HEK293 (cell line): ENCODE data around the gene HOXD3.

ENCODE experiments used
- HOXC10 ChIP-seq: sonication (generic); formaldehyde crosslinking; IDR thresholded peaks from 2 replicates; pipeline ENCODE4 v1.8.1; 2023; ENCODE audit warnings: mild to moderate bottlenecking, missing genetic modification reagents
- KLF9 ChIP-seq: fragments of 450-650 bp; formaldehyde crosslinking; IDR thresholded peaks from 2 replicates; pipeline ENCODE4 v1.5.1; 2016; ENCODE audit warnings: missing biosample characterization, missing genetic modification characterization, low read depth
- SALL2 ChIP-seq: fragments of 450-650 bp; formaldehyde crosslinking; IDR thresholded peaks from 2 replicates; pipeline ENCODE4 v1.5.0; 2017; ENCODE audit warnings: missing biosample characterization, mild to moderate bottlenecking, missing genetic modification characterization, borderline replicate concordance
- ZBTB48 ChIP-seq: fragments of 450-650 bp; formaldehyde crosslinking; IDR thresholded peaks from 2 replicates; pipeline ENCODE4 v1.5.1; 2016; ENCODE audit warnings: missing biosample characterization, missing genetic modification characterization
- ZEB2 ChIP-seq: fragments of 450-650 bp; formaldehyde crosslinking; IDR thresholded peaks from 2 replicates; pipeline ENCODE4 v1.5.1; 2016; ENCODE audit warnings: missing biosample characterization, missing genetic modification characterization
- ZIC2 ChIP-seq: fragments of 450-650 bp; formaldehyde crosslinking; IDR thresholded peaks from 2 replicates; pipeline ENCODE4 v1.5.1; 2016; ENCODE audit warnings: missing biosample characterization, missing genetic modification characterization
- ZNF175 ChIP-seq: fragments of 450-650 bp; formaldehyde crosslinking; IDR thresholded peaks from 2 replicates; pipeline ENCODE4 v1.5.1; 2016; ENCODE audit warnings: missing biosample characterization, missing genetic modification characterization
- ZNF24 ChIP-seq: fragments of 450-650 bp; formaldehyde crosslinking; IDR thresholded peaks from 2 replicates; pipeline ENCODE4 v1.5.1; 2016; ENCODE audit warnings: missing biosample characterization, missing genetic modification characterization
- ZNF341 ChIP-seq: fragments of 450-650 bp; formaldehyde crosslinking; IDR thresholded peaks from 2 replicates; pipeline ENCODE4; 2016; ENCODE audit warnings: low read depth, missing biosample characterization, missing genetic modification characterization
- ZNF530 ChIP-seq: fragments of 450-650 bp; formaldehyde crosslinking; IDR thresholded peaks from 2 replicates; pipeline ENCODE4 v1.5.1; 2016; ENCODE audit warnings: low read depth, missing biosample characterization, missing genetic modification characterization
- ZNF596 ChIP-seq: fragments of 450-650 bp; IDR thresholded peaks from 2 replicates; pipeline ENCODE4 v1.5.0; 2018; ENCODE audit warnings: missing biosample characterization, mild to moderate bottlenecking, missing genetic modification characterization, moderate library complexity
- ZNF600 ChIP-seq: fragments of 450-650 bp; formaldehyde crosslinking; IDR thresholded peaks from 2 replicates; pipeline ENCODE4 v1.5.1; 2016; ENCODE audit warnings: missing biosample characterization, missing genetic modification characterization
- ZNF654 ChIP-seq: fragments of 450-650 bp; formaldehyde crosslinking; IDR thresholded peaks from 2 replicates; pipeline ENCODE4 v1.5.1; 2016; ENCODE audit warnings: low read depth, missing biosample characterization, missing genetic modification characterization
- ZNF768 ChIP-seq: fragments of 450-650 bp; formaldehyde crosslinking; IDR thresholded peaks from 2 replicates; pipeline ENCODE4 v1.5.1; 2018; ENCODE audit warnings: missing biosample characterization, mild to moderate bottlenecking, missing genetic modification characterization
- TF ChIP-seq, protein P1 (sequence below): fragments of 450-650 bp; formaldehyde crosslinking; IDR thresholded peaks from 2 replicates; pipeline ENCODE4 v1.5.1; 2016; ENCODE audit warnings: missing biosample characterization, missing genetic modification characterization
- TF ChIP-seq, protein P2 (sequence below): fragments of 450-650 bp; formaldehyde crosslinking; IDR thresholded peaks from 2 replicates; pipeline ENCODE4 v1.5.1; 2016; ENCODE audit warnings: missing biosample characterization, missing genetic modification characterization, borderline replicate concordance
- TF ChIP-seq, protein P3 (sequence below): fragments of 450-650 bp; formaldehyde crosslinking; IDR thresholded peaks from 2 replicates; pipeline ENCODE4 v1.5.1; 2016; ENCODE audit warnings: missing biosample characterization, missing genetic modification characterization
- TF ChIP-seq, protein P4 (sequence below): fragments of 450-650 bp; formaldehyde crosslinking; IDR thresholded peaks from 2 replicates; pipeline ENCODE4 v1.5.1; 2016; ENCODE audit warnings: missing biosample characterization, missing genetic modification characterization, borderline replicate concordance
- TF ChIP-seq, protein P5 (sequence below): fragments of 450-650 bp; formaldehyde crosslinking; IDR thresholded peaks from 2 replicates; pipeline ENCODE4 v1.5.1; 2017; ENCODE audit warnings: missing biosample characterization, missing genetic modification characterization
- TF ChIP-seq, protein P6 (sequence below): fragments of 450-650 bp; formaldehyde crosslinking; IDR thresholded peaks from 2 replicates; pipeline ENCODE4 v1.5.1; 2017; ENCODE audit warnings: missing biosample characterization, missing genetic modification characterization

HOXD3 gene

DNA sequence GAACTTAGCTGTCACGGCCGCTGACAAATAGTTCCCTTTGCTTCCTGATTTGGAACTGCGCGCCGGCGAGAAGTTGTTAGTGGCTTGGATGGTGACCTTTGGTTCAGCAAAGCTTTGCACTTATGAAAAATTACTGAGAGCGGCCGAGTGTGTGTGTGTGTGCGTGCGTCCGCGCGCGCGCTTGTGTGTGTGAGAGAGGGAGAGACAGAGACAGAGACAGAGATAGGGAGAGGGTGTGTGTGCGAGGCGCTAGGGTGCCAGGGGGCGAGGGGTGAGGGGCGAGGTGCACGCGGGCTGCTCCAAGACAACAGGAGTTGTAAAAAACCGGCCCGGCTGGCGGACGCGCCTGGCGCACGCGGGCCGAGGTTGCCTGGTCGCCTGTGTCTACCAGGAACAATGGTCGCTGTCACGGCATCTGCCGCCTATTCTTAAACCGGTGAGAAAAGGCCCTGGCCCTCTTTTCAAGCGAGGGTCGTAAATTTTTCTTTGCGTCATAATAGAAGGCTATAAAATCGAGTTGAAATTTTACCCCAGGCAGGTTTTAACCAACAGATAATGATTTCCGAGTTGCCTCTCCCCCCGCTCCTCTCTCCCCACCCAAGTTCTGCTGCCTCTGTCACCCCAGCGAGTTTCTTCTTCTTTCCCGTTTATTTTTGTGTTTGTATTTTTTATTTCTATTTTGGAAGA lies 535 bp downstream of the HOXD3 start (continued):
- TF ChIP-seq, protein P1, sequence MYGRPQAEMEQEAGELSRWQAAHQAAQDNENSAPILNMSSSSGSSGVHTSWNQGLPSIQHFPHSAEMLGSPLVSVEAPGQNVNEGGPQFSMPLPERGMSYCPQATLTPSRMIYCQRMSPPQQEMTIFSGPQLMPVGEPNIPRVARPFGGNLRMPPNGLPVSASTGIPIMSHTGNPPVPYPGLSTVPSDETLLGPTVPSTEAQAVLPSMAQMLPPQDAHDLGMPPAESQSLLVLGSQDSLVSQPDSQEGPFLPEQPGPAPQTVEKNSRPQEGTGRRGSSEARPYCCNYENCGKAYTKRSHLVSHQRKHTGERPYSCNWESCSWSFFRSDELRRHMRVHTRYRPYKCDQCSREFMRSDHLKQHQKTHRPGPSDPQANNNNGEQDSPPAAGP, result peak; percentile 73; the same call in 1 of the 2 replicates
- TF ChIP-seq, protein P2, sequence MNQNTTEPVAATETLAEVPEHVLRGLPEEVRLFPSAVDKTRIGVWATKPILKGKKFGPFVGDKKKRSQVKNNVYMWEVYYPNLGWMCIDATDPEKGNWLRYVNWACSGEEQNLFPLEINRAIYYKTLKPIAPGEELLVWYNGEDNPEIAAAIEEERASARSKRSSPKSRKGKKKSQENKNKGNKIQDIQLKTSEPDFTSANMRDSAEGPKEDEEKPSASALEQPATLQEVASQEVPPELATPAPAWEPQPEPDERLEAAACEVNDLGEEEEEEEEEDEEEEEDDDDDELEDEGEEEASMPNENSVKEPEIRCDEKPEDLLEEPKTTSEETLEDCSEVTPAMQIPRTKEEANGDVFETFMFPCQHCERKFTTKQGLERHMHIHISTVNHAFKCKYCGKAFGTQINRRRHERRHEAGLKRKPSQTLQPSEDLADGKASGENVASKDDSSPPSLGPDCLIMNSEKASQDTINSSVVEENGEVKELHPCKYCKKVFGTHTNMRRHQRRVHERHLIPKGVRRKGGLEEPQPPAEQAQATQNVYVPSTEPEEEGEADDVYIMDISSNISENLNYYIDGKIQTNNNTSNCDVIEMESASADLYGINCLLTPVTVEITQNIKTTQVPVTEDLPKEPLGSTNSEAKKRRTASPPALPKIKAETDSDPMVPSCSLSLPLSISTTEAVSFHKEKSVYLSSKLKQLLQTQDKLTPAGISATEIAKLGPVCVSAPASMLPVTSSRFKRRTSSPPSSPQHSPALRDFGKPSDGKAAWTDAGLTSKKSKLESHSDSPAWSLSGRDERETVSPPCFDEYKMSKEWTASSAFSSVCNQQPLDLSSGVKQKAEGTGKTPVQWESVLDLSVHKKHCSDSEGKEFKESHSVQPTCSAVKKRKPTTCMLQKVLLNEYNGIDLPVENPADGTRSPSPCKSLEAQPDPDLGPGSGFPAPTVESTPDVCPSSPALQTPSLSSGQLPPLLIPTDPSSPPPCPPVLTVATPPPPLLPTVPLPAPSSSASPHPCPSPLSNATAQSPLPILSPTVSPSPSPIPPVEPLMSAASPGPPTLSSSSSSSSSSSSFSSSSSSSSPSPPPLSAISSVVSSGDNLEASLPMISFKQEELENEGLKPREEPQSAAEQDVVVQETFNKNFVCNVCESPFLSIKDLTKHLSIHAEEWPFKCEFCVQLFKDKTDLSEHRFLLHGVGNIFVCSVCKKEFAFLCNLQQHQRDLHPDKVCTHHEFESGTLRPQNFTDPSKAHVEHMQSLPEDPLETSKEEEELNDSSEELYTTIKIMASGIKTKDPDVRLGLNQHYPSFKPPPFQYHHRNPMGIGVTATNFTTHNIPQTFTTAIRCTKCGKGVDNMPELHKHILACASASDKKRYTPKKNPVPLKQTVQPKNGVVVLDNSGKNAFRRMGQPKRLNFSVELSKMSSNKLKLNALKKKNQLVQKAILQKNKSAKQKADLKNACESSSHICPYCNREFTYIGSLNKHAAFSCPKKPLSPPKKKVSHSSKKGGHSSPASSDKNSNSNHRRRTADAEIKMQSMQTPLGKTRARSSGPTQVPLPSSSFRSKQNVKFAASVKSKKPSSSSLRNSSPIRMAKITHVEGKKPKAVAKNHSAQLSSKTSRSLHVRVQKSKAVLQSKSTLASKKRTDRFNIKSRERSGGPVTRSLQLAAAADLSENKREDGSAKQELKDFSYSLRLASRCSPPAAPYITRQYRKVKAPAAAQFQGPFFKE (tag by site-specific recombination), result no peak
- TF ChIP-seq, protein P3, sequence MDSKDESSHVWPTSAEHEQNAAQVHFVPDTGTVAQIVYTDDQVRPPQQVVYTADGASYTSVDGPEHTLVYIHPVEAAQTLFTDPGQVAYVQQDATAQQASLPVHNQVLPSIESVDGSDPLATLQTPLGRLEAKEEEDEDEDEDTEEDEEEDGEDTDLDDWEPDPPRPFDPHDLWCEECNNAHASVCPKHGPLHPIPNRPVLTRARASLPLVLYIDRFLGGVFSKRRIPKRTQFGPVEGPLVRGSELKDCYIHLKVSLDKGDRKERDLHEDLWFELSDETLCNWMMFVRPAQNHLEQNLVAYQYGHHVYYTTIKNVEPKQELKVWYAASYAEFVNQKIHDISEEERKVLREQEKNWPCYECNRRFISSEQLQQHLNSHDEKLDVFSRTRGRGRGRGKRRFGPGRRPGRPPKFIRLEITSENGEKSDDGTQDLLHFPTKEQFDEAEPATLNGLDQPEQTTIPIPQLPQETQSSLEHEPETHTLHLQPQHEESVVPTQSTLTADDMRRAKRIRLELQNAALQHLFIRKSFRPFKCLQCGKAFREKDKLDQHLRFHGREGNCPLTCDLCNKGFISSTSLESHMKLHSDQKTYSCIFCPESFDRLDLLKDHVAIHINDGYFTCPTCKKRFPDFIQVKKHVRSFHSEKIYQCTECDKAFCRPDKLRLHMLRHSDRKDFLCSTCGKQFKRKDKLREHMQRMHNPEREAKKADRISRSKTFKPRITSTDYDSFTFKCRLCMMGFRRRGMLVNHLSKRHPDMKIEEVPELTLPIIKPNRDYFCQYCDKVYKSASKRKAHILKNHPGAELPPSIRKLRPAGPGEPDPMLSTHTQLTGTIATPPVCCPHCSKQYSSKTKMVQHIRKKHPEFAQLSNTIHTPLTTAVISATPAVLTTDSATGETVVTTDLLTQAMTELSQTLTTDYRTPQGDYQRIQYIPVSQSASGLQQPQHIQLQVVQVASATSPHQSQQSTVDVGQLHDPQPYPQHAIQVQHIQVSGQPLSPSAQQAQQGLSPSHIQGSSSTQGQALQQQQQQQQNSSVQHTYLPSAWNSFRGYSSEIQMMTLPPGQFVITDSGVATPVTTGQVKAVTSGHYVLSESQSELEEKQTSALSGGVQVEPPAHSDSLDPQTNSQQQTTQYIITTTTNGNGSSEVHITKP (tag by site-specific recombination), result no peak; the same call in 1 of the 2 replicates
- TF ChIP-seq ZBTB48 (tag by site-specific recombination), result peak; percentile 66; the same call in 1 of the 2 replicates
- TF ChIP-seq, protein P4, sequence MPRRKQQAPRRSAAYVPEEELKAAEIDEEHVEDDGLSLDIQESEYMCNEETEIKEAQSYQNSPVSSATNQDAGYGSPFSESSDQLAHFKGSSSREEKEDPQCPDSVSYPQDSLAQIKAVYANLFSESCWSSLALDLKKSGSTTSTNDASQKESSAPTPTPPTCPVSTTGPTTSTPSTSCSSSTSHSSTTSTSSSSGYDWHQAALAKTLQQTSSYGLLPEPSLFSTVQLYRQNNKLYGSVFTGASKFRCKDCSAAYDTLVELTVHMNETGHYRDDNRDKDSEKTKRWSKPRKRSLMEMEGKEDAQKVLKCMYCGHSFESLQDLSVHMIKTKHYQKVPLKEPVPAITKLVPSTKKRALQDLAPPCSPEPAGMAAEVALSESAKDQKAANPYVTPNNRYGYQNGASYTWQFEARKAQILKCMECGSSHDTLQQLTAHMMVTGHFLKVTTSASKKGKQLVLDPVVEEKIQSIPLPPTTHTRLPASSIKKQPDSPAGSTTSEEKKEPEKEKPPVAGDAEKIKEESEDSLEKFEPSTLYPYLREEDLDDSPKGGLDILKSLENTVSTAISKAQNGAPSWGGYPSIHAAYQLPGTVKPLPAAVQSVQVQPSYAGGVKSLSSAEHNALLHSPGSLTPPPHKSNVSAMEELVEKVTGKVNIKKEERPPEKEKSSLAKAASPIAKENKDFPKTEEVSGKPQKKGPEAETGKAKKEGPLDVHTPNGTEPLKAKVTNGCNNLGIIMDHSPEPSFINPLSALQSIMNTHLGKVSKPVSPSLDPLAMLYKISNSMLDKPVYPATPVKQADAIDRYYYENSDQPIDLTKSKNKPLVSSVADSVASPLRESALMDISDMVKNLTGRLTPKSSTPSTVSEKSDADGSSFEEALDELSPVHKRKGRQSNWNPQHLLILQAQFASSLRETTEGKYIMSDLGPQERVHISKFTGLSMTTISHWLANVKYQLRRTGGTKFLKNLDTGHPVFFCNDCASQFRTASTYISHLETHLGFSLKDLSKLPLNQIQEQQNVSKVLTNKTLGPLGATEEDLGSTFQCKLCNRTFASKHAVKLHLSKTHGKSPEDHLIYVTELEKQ (tag by site-specific recombination), result no peak
- TF ChIP-seq, protein P5, sequence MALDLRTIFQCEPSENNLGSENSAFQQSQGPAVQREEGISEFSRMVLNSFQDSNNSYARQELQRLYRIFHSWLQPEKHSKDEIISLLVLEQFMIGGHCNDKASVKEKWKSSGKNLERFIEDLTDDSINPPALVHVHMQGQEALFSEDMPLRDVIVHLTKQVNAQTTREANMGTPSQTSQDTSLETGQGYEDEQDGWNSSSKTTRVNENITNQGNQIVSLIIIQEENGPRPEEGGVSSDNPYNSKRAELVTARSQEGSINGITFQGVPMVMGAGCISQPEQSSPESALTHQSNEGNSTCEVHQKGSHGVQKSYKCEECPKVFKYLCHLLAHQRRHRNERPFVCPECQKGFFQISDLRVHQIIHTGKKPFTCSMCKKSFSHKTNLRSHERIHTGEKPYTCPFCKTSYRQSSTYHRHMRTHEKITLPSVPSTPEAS (tag by site-specific recombination), result peak; percentile 78
- peak; percentile 33; the same call in 1 of the 2 replicates for TF ChIP-seq KLF9 (tag by site-specific recombination)
- TF ChIP-seq ZNF24 (tag by site-specific recombination), result 0 out of 2 replicates have a peak, but pooled peaks have one; percentile 19
- peak; percentile 61 for TF ChIP-seq ZNF341 (tag by site-specific recombination)
- no peak for TF ChIP-seq ZNF175 (tag by site-specific recombination)
- no peak for TF ChIP-seq ZNF768 (tag by site-specific recombination)
- TF ChIP-seq ZEB2 (tag by site-specific recombination), result peak; percentile 60; the same call in 1 of the 2 replicates
- TF ChIP-seq ZNF596 (tag by site-specific recombination), result peak; percentile 57; the same call in 1 of the 2 replicates
- peak; percentile 62 for TF ChIP-seq ZNF600 (tag by site-specific recombination)
- TF ChIP-seq SALL2, result no peak
- TF ChIP-seq, protein P6, sequence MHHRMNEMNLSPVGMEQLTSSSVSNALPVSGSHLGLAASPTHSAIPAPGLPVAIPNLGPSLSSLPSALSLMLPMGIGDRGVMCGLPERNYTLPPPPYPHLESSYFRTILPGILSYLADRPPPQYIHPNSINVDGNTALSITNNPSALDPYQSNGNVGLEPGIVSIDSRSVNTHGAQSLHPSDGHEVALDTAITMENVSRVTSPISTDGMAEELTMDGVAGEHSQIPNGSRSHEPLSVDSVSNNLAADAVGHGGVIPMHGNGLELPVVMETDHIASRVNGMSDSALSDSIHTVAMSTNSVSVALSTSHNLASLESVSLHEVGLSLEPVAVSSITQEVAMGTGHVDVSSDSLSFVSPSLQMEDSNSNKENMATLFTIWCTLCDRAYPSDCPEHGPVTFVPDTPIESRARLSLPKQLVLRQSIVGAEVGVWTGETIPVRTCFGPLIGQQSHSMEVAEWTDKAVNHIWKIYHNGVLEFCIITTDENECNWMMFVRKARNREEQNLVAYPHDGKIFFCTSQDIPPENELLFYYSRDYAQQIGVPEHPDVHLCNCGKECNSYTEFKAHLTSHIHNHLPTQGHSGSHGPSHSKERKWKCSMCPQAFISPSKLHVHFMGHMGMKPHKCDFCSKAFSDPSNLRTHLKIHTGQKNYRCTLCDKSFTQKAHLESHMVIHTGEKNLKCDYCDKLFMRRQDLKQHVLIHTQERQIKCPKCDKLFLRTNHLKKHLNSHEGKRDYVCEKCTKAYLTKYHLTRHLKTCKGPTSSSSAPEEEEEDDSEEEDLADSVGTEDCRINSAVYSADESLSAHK (tag by site-specific recombination), result peak; percentile 71; the same call in 1 of the 2 replicates
- TF ChIP-seq HOXC10, result 0 out of 2 replicates have a peak, but pooled peaks have one; percentile 25
- no peak for TF ChIP-seq ZIC2 (tag by site-specific recombination)
- no peak for TF ChIP-seq ZNF654 (tag by site-specific recombination)
- TF ChIP-seq ZNF530, result no peak
